HG03354 (cell line): ENCODE results near the gene FBXL12.
"Not testable (repeated sequence)": the region's sequence is repeated elsewhere in the genome, so short reads cannot be mapped to it uniquely, and the experiment has no call there.

Source experiments
- ATAC-seq: cut with Tn5 transposase; IDR thresholded peaks from one replicate; pipeline ENCODE4 v1.9.1; 2021; ENCODE audit warnings: mild to moderate bottlenecking; ENCODE audit not compliant: unreplicated experiment, poor library complexity, severe bottlenecking

The FBXL12 gene

GRCh38 chr19:9842834-9843625 lies 24.2 kb upstream of the FBXL12 start:
- ATAC-seq, result no peak

DNA sequence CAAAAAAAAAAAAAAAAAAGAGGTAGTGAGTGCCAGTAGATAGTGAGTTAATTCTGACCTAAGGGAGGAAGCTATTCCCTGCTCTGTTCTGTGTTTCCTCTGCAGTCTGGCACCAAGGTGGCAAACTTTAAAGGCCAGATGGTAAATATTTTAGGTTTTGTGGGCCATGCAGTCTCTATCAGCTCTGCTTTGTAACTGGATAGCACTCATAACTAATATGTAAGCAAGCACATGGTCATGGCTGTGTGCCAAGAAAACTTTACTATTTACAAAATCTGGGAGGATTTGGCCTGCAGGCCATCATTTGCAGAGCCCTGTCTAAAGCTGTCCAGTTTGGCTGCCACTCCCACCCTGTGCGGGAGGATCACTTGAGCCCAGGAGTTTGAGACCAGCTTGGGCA lies 20.5 kb upstream of the FBXL12 start:
- no peak for ATAC-seq

- no peak for ATAC-seq
Measured at GRCh38 chr19:9838324-9838723, 19.4 kb upstream of the FBXL12 start.

DNA sequence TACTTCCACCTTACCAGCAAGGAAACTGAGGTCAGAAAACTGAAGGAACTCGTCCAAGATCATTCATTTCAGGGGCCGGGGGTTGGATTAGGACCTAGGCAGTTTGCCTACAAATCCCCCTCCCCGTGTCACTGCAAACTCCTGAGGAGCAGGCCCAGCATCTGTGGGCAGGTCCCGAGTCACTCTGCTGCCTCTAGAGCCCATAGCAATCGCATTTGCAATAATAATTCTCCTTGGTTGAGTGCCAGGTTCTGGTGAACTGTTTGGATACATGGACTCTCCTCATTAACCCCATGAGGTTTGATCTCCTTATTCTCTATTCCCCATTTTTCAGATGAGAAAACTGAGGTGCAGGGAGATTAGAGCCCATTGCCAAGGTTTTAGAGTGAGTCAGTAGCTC lies 17.1 kb upstream of the FBXL12 start:
- ATAC-seq, result no peak

- peak; percentile 23 for ATAC-seq
Measured at GRCh38 chr19:9835507-9835949, 16.6 kb upstream of the FBXL12 start.

DNA sequence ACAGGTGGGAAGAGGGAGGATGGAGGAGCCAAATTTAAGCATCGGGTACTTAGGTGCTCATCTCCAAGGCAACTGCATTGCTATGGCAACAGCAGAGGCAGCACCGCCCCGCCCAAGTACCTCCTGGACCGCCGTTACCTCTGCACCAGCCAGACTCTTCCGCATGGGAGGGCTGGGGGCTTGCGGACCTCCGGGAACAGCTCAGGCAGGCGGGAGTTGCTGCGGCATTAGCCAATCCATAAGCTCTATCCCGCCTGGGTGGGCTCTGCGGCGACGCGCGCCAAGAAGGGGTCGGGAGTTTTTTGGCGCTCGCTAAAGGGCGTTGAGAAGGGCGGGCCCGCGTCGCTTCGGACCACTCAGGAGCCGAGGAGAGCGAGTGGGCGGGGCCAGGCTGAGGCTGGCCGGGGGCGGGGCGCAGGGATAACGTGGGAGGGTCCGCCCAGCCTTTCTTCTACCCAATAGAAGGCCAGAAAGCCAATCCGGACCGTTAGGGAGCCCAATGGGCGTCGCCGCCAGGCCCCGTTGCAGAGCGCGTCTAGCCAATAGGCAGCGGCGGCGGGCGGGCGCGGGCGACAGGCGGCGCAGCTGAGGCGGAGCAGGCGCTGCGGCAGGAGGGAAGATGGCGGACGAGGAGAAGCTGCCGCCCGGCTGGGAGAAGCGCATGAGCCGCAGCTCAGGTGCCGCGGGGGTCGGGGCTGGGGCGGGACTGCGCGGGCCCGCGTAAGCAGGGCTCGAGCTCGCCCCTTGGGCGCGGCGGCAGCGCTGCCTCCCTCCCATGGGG lies 16.0 kb upstream of the FBXL12 start, which contains the start of gene PIN1:
TSS of gene PIN1 (plus strand) at position 593 of the 781 bp plus-strand sequence. CDS start at position 620, 27 bp downstream.
- ATAC-seq, result peak; percentile 97

- no peak for ATAC-seq
Measured at GRCh38 chr19:9834307-9834725, 15.4 kb upstream of the FBXL12 start.

DNA sequence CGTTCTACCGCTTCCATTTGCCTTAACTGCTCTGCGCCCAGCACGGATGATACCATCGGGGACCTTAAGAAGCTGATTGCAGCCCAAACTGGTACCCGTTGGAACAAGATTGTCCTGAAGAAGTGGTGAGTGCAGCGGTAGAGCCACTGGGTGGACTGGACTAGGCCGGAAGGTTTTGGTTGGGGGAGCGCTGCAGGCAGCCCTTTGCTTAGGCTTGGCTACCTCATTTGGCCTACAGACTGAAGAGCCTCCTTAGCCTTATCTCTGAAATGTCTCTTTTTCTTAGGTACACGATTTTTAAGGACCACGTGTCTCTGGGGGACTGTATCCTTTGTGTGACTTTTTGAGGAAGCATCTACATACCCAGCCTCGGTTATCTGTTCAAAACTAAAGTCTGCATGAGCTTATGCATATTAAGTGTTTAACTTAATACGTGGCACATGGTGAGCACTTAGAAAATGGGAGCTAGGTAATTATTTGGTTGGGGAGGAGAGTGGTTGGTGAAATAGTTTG lies 9.7 kb upstream of the FBXL12 start:
- ATAC-seq, result no peak

DNA sequence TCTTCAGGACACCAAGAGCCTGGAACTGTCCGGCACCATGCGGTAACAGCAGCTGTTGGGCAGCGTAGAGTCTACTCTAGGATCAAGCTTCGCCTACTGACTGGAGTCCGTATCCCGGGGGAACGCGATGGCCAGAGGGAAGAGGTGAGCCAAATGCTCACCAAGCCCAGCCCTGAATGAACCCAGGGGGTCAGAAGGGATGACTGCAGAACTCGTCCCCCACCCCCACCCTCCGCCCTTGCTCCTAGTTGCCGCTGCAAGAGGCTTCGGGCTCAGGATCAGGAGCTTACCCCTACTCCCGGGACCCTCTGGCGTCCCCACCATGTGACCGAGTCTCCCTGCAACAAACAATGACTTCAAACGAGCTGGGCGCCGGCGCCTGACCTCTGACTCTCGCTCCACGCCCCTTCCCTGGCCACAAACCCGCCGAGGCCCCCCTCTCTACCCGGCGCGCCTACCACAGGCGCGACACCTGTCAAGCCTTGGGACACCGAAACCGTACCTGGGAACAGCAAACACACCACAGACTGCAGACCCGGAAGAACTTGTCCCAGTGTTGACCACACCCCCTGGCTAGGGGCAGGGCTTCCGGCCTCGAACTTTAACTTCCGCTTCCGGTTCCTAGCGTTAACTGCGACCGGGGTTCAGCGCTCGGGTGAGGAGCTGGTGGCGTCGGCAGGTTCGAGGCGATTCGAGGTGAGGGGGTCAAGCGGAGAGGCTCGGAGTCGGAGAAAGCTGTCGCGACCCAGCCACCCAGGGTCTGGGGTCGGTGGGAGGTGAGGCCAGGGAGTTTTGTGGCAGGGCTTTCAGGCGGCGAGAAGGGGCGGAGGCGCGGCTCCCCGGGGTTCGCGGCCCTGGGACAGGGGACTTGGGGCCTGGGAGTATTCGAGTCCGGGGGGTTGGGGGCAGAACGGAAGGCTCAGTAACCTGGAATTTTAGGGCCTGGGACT lies 8.7 kb upstream of the FBXL12 start, which contains the start of gene UBL5:
TSS of gene UBL5 (plus strand) at position 630 of the 950 bp plus-strand sequence. CDS start 420 bp downstream, outside the sequence.
- peak; percentile 92 for ATAC-seq

GRCh38 chr19:9823816-9824215 lies 4.9 kb upstream of the FBXL12 start:
- ATAC-seq, result no peak

- not testable (repeated sequence) for ATAC-seq
Measured at GRCh38 chr19:9820034-9820433, 1.2 kb upstream of the FBXL12 start.

DNA sequence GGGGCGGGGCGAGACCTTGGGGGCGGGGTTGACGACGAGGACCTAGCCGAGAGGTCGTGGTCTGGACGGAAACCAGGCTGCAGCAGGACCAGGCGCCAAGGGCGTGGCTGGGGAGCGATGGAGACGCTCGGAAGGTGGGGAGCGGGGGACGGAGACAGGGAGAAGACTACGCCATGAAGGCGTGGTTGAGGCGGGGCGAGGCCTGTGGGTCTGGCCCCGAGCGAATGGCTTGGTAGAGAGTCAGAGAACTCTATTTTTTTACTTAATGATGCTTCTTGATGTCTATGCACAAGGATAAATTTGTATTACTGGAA lies 674 bp upstream of the FBXL12 start:
- ATAC-seq, result no peak

DNA sequence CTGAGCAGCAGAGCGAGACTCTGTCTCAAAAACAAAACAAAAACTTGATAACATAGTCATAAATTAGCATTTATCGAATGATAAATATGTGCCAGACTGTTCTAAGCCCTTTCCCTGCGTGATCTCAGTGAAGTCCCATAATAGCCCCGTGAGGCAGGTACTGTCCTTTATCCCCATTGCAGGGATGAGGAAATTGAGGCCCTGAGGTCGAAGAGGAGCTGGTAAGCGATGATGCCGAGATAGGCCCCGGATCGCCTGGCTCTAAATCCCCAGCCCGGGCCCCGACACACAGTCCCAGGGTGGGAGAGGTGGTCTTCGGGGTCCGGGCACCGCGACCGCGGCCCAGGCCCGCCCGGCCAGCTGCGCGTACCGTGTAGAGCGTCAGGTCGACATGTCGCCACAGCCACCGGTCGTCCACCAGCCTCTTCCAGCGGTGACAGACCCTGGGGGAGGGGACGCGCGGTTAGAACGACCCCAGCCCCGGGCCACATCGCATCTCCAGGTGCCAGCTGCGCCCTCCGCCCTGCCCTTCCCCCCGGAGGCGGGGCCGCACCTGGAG lies 625 bp downstream of the FBXL12 start:
- no peak for ATAC-seq

DNA sequence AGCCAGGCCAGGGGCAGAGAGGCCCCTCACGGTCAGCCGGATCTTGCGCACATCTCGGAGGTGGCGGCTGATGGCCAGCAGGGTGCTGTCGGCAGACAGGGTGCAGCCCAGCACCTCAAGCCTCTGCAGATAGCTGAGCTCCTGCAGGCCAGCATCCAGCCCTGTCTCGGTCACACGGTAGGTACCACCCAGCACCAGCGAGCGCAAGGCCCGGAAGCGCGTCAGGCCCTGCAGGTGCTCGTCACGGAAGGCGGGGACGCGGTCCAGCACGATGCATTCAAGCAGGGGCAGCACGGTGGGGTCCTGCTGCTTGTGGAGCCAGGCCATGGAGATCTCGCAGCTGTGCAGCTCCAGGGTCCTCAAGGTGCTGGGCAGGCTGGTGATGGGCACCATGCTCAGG lies 7.7 kb downstream of the FBXL12 start:
- ATAC-seq, result no peak

DNA sequence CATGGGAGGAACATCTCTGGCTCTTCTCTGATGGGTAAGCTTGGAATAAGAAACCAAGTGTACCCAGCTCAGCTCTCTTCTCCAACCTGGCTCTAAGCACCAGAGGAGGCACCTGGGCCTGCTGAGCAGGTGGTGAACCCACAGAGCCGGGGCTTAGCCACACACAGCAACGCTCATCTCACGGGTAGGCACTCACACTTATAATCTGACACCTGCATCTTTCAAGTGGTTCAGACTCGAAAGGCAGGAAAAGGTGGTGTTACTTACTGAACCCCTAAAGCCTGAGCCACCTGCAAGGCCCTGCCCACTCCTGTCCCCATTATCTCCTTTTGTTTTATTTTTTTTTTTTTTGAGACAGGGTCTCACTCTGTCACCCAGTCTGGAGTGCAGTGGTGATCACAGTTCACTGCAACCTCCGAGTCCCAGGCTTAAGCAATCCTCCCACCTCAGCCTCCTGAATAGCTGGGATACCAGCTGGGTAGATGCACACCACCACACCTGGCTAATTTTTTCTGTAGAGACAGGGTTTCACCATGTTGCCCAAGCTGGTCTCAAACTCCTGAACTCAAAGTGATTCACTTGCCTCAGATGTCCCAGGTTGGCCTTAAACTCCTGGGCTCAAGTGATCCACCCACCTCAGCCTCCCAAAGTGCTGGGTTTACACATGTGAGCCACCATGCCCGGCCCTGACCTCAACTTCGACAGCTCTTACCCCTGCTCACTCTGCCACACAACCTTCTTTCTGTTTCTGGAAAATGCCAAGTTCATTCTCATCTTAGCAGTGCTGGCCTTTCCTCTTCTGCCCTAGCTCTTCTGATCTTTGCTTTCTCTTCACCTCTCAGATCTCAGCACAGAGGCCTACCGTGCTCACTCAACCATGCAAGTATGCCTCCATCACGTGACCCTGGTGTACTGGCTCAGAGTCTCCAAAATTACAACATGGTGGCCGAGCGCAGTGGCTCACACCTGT lies 9.7 kb downstream of the FBXL12 start:
- no peak for ATAC-seq

GRCh38 chr19:9806803-9807202 lies 12.1 kb downstream of the FBXL12 start:
- no peak for ATAC-seq

DNA sequence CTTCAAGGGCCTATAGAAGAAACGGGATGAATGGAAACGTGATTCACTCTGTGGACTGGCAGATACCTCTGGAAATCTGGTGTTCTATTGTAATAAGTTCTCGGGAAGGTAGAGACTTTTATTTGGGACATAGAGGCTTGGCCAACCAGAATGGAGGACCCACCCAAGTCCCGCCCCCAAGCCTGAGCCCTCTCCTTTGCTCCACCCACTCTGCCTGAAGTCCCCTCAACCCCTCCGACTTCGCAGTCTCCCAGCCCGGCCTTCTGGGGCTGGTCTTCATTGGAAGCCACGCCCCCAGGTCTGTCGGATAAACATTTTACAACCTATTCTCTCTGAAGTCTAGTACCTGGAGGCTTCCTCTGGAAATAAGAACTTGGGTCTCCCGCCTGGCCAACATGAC lies 16.9 kb downstream of the FBXL12 start:
- ATAC-seq, result no peak

DNA sequence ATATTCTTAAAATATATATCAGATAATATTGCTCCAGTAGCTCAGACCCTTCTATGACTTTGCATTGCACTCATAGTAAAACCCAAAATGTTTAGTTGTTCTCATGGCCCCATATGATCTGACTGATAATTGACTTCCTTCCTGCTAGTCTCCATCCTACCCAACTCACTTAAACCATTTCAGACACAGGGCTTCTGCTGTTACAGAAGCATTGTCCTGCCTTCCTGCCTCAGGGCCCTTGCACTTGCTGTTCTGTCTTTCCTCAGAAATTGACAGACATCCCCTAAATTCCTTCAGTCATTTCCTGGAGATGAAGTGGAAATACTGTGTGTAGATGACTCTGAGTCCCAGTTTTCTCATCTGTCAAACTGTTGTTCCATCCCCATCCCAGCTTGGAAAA lies 19.7 kb downstream of the FBXL12 start:
- ATAC-seq, result no peak
